ENCODE results near the gene NUDT3.
A peak's percentile ranks its signal among the peaks of the same experiment; 100 is the strongest.
"Not testable (repeated sequence)": the region's sequence is repeated elsewhere in the genome, so short reads cannot be mapped to it uniquely, and the experiment has no call there.

Gene NUDT3

GRCh38 chr6:34407915-34408314 lies 15.4 kb upstream of the NUDT3 start:
- DNase-seq; intact Hi-C loops (cut with DNase I): not testable (repeated sequence)

GRCh38 chr6:34396518-34396917 lies 4.0 kb upstream of the NUDT3 start:
- DNase-seq, result peak in 1 of 42 donors; percentile 1
- intact Hi-C loops (cut with DNase I), result loop anchor here (10.0 kb wide), 1 partner anchor 112 kb away; no protein-coding TSS in a partner anchor

- intact Hi-C loops (cut with DNase I), result loop anchor here (10.0 kb wide), 1 partner anchor 109 kb away; no protein-coding TSS in a partner anchor
- no peak for DNase-seq
Observed at GRCh38 chr6:34393966-34394305, 1.5 kb upstream of the NUDT3 start.

- DNase-seq, result peak in 5 of 42 donors; percentile 13 to 53 (median 44)
- intact Hi-C loops (cut with DNase I), result loop anchor here (10.0 kb wide), 1 partner anchor 109 kb away; no protein-coding TSS in a partner anchor
Observed at GRCh38 chr6:34393191-34393965, 909 bp upstream of the NUDT3 start.

- intact Hi-C loops (cut with DNase I), result loop anchor here (1.0 to 10.0 kb wide), 2 partner anchors 107 to 143 kb away; partner anchors contain the start of gene SMIM29
- peak in 41 of 42 donors; percentile 23 to 83 (median 63) for DNase-seq
Observed at GRCh38 chr6:34391786-34392496, 528 bp downstream of the NUDT3 start.

- intact Hi-C loops (cut with DNase I), result loop anchor here (10.0 kb wide), 1 partner anchor 107 kb away; no protein-coding TSS in a partner anchor
- no peak for DNase-seq
Observed at GRCh38 chr6:34391473-34391785, 1.0 kb downstream of the NUDT3 start.

- DNase-seq, result peak in 16 of 42 donors; percentile 17 to 66 (median 34)
- intact Hi-C loops (cut with DNase I), result loop anchor here (10.0 kb wide), 1 partner anchor 106 kb away; no protein-coding TSS in a partner anchor
Observed at GRCh38 chr6:34390531-34391472, 1.7 kb downstream of the NUDT3 start.

GRCh38 chr6:34389034-34389433 lies 3.4 kb downstream of the NUDT3 start:
- no peak for DNase-seq
- intact Hi-C loops (cut with DNase I), result no loop called here

GRCh38 chr6:34388421-34388820 lies 4.0 kb downstream of the NUDT3 start:
- DNase-seq, result no peak
- intact Hi-C loops (cut with DNase I), result no loop called here

GRCh38 chr6:34386316-34387137 lies 5.9 kb downstream of the NUDT3 start:
- intact Hi-C loops (cut with DNase I), result no loop called here
- no peak for DNase-seq

GRCh38 chr6:34385793-34386195 lies 6.7 kb downstream of the NUDT3 start:
- intact Hi-C loops (cut with DNase I), result no loop called here
- DNase-seq, result no peak

- intact Hi-C loops (cut with DNase I), result no loop called here
- no peak for DNase-seq
Observed at GRCh38 chr6:34384321-34385153, 7.9 kb downstream of the NUDT3 start.

- no peak for DNase-seq
- intact Hi-C loops (cut with DNase I), result no loop called here
Observed at GRCh38 chr6:34383656-34384320, 8.7 kb downstream of the NUDT3 start.

GRCh38 chr6:34383161-34383631 lies 9.3 kb downstream of the NUDT3 start:
- DNase-seq, result peak in 2 of 42 donors; percentile 30 to 36
- intact Hi-C loops (cut with DNase I), result no loop called here

GRCh38 chr6:34381081-34381480 lies 11.4 kb downstream of the NUDT3 start:
- peak in 33 of 42 donors; percentile 21 to 86 (median 57) for DNase-seq
- intact Hi-C loops (cut with DNase I), result no loop called here

- intact Hi-C loops (cut with DNase I), result no loop called here
- peak in 1 of 42 donors; percentile 35 for DNase-seq
Observed at GRCh38 chr6:34378470-34378869, 14.0 kb downstream of the NUDT3 start.

- intact Hi-C loops (cut with DNase I), result no loop called here
- peak in 1 of 42 donors; percentile 33 for DNase-seq
Observed at GRCh38 chr6:34377984-34378383, 14.5 kb downstream of the NUDT3 start.
